ENCODE measurements around the gene ARGFX. TPM values are rescaled to one million over a fixed set of nuclear protein-coding genes. Genes with fewer than 3 reads are reported as not detected.
"Not testable (repeated sequence)": the region's sequence is repeated elsewhere in the genome, so short reads cannot be mapped to it uniquely, and the experiment has no call there.

ARGFX gene
- total RNA-seq, 1 experiment from 2014 or later = 1.1 TPM

GRCh38 chr3:121584418-121584817 is 16.7 kb downstream of the ARGFX start:
- DNase-seq = no peak
- H3K27me3 ChIP-seq = no peaks in the 10 kb centered on the region
- H3K27ac ChIP-seq = no peak overlapping the region

GRCh38 chr3:121592856-121593702 is 25.3 kb downstream of the ARGFX start, which contains the start of gene FBXO40:
FBXO40 (plus strand) TSS chr3:121593379; CDS start chr3:121620576, 27,197 bp downstream.
- no peak within 1 kb of the TSS for H3K4me3 ChIP-seq
- H3K9me3 ChIP-seq (replicated peaks) = no peaks in the 10 kb centered on the region; the same call in 1 of the 2 replicates
- no peaks in the 10 kb centered on the region; the same call in 1 of the 2 replicates for H3K27me3 ChIP-seq
- peak in 1 of 2 experiments; percentile 13 for DNase-seq
- H3K36me3 ChIP-seq = no peaks in the 10 kb centered on the region
- H3K4me1 ChIP-seq = no peaks in the 10 kb centered on the region
- H3K27ac ChIP-seq = no peak within 1 kb of the TSS

More at GRCh38 chr3:121584418-121584817, 16.7 kb downstream of the ARGFX start:
- Histone ChIP-seq H3K9me3 (replicated peaks) (no peaks in the 10 kb centered on the region), H3K36me3 (no peaks in the 10 kb centered on the region), H3K4me1 (no peaks in the 10 kb centered on the region), H3K4me3 (no peak overlapping the region)

DNA sequence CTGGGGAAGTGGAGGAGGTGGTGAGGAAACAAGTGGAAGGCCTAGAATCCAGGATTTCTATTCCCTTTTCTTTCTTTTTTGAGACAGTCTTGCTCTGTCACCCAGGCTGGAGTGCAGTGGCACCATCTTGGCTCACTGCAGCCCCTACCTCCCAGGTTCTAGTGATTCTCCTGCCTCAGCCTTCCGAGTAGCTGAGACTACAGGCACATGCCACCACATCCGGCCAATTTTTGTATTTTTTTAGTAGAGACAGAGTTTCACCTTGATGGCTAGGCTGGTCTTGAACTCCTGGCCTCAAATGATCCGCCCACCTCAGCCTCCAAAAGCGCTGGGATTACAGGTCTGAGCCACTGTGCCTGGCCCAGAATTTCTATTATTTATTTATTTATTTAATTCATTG is 26.1 kb downstream of the ARGFX start:
- not testable (repeated sequence) for H3K4me1 ChIP-seq; H3K9me3 ChIP-seq (replicated peaks); H3K4me3 ChIP-seq; H3K27me3 ChIP-seq; DNase-seq; H3K27ac ChIP-seq; H3K36me3 ChIP-seq

DNA sequence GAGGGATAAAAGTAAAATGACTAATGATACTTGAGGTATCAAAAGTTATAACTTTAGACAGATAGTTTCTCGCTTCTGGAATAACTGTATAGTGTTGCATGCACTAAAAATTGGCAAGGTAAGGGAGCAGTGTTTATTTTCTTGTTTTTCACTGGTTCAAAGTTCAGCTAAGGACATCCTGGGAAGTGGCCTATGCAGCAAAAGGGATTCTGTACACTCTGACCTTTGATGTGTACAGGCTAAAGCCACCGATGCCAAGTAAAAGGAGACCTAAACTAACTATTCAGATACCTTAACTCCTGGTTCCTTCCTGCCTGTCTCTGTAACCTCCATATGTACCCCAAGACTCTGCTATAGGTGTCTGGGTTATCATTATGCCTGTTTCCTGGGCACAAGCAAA is 27.1 kb downstream of the ARGFX start:
- H3K4me1 ChIP-seq = no peaks in the 10 kb centered on the region
- H3K9me3 ChIP-seq (replicated peaks) = no peaks in the 10 kb centered on the region; the same call in 1 of the 2 replicates
- no peaks in the 10 kb centered on the region; the same call in 1 of the 2 replicates for H3K27me3 ChIP-seq

GRCh38 chr3:121595765-121596406 is 28.1 kb downstream of the ARGFX start:
- no peaks in the 10 kb centered on the region for H3K36me3 ChIP-seq
- no peak overlapping the region for H3K4me3 ChIP-seq
- H3K27me3 ChIP-seq = no peaks in the 10 kb centered on the region; the same call in 1 of the 2 replicates

More for the DNA sequence above, 27.1 kb downstream of the ARGFX start:
- Histone ChIP-seq H3K4me3 (no peak overlapping the region), H3K27ac (no peak overlapping the region), H3K36me3 (no peaks in the 10 kb centered on the region)
- no peak for DNase-seq

GRCh38 chr3:121598564-121598963 is 30.8 kb downstream of the ARGFX start:
- Histone ChIP-seq H3K27me3 (no peaks in the 10 kb centered on the region), H3K36me3 (no peaks in the 10 kb centered on the region), H3K27ac (no peak overlapping the region), H3K4me1 (no peaks in the 10 kb centered on the region), H3K9me3 (replicated peaks) (no peaks in the 10 kb centered on the region), H3K4me3 (no peak overlapping the region)
- DNase-seq = no peak

More at GRCh38 chr3:121595765-121596406, 28.1 kb downstream of the ARGFX start:
- no peak for DNase-seq
- Histone ChIP-seq H3K9me3 (replicated peaks) (no peaks in the 10 kb centered on the region; the same call in 1 of the 2 replicates), H3K27ac (no peak overlapping the region), H3K4me1 (no peaks in the 10 kb centered on the region)

- H3K27me3 ChIP-seq; H3K9me3 ChIP-seq (replicated peaks); H3K4me3 ChIP-seq; H3K4me1 ChIP-seq; H3K36me3 ChIP-seq; H3K27ac ChIP-seq; DNase-seq: not testable (repeated sequence)
Measured at GRCh38 chr3:121599900-121600299, 32.2 kb downstream of the ARGFX start.

GRCh38 chr3:121601212-121601812 is 33.6 kb downstream of the ARGFX start:
- H3K4me3 ChIP-seq = no peak overlapping the region
- peaks cover 4% of the 10 kb centered on the region; the same call in 1 of the 2 replicates for H3K4me1 ChIP-seq
- no peak overlapping the region for H3K27ac ChIP-seq
- DNase-seq = no peak
- no peaks in the 10 kb centered on the region for H3K36me3 ChIP-seq
- H3K9me3 ChIP-seq (replicated peaks) = no peaks in the 10 kb centered on the region
- H3K27me3 ChIP-seq = no peaks in the 10 kb centered on the region

DNA sequence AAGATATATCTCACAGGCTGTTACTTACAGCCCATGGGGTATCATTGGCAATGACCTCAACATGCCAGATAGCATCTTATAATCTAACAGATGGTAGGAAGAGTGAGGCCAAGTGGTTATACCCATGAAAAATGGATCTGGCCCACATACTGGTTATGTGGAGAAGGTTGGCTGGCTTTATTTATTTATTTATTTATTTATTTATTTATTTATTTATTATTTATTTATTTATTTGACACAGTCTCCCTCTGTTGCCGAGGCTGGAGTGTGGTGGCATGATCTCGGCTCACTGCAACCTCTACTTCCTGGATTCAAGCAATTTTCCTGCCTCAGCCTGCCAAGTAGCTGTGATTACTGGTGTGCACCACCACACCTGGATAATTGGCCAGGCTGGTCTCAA is 37.0 kb downstream of the ARGFX start:
- Histone ChIP-seq H3K9me3 (replicated peaks) (no peaks in the 10 kb centered on the region), H3K27me3 (no peaks in the 10 kb centered on the region), H3K27ac (no peak overlapping the region), H3K36me3 (no peaks in the 10 kb centered on the region; the same call in 1 of the 2 replicates), H3K4me3 (no peak overlapping the region), H3K4me1 (peaks cover 4% of the 10 kb centered on the region; the same call in 1 of the 2 replicates)
- DNase-seq = no peak

DNA sequence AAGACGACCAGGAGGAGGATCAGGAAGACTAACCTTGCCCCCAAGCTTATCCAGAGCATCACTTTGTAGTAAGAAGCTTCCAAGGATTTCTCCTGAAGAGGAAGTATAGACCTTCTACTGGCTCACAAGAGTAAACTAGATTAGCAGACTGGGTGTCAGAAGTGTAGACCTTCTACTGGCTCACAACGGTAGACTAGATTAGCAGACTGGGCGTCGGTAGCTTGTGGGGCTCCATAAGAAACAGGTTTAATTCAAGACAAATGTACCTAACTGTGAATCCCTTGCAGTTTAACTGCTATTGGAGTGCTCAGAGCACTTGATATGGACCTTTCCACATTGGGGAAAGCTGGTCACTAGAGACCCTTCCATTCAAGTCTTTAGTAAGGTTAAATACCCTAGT is 38.4 kb downstream of the ARGFX start:
- DNase-seq = no peak
- H3K36me3 ChIP-seq = no peaks in the 10 kb centered on the region; the same call in 1 of the 2 replicates
- H3K27me3 ChIP-seq = 0 out of 2 replicates have a peak, but pooled peaks cover 3% of the 10 kb centered on the region
- peaks cover 4% of the 10 kb centered on the region; the same call in 1 of the 2 replicates for H3K4me1 ChIP-seq
- H3K4me3 ChIP-seq = no peak overlapping the region
- no peaks in the 10 kb centered on the region for H3K9me3 ChIP-seq (replicated peaks)
- no peak overlapping the region for H3K27ac ChIP-seq

Other genes starting within 250 kb of the ARGFX start
- 23.5 and 27.2 TPM in 2 replicates for gene POLQ, start 22.0 kb upstream of the ARGFX start, total RNA-seq (2014; rRNA removed; shearing (Covaris generic))
- gene FBXO40, start 25.4 kb downstream of the ARGFX start, total RNA-seq (2014; rRNA removed; shearing (Covaris generic)) = 0.02 and 0.03 TPM in 2 replicates
- 0.68 and 1.9 TPM in 2 replicates for gene HCLS1, start 93.0 kb downstream of the ARGFX start, total RNA-seq (2014; rRNA removed; shearing (Covaris generic))
- 31.6 and 33.9 TPM in 2 replicates for gene GOLGB1, start 181.8 kb downstream of the ARGFX start, total RNA-seq (2014; rRNA removed; shearing (Covaris generic))

All from SJCRH30 (cell line).